Astrocyte (in vitro differentiated cells and primary cell): ENCODE measurements around the gene LEUTX.

Experiments
- CTCF ChIP-seq: IDR thresholded peaks from 2 replicates; pipeline ENCODE4 v1.5.1; 2011; ENCODE audit warnings: low read depth, mild to moderate bottlenecking, inconsistent platforms, low read length, moderate library complexity; ENCODE audit not compliant: insufficient read depth
- EZH2 ChIP-seq: IDR thresholded peaks from 2 replicates; pipeline ENCODE4 v1.6.1; 2012; ENCODE audit warnings: mild to moderate bottlenecking, low read length, inconsistent platforms; ENCODE audit not compliant: insufficient read depth

- TF ChIP-seq CTCF (no peak), EZH2 (no peak)
Observed at GRCh38 chr19:39818626-39819097, 40.0 kb downstream of the LEUTX start.
